Body of pancreas (tissue), 4 donors: ENCODE data around the gene GART.

Experiments
- POLR2A ChIP-seq, 3 donors: fragments of 450-650 bp; IDR thresholded peaks; one replicate each; pipeline ENCODE4 v1.6.1; 2016; ENCODE audit warnings: antibody characterized with exemption in 3 of 3, mild to moderate bottlenecking in 2 of 3
- TF ChIP-seq, protein P1 (sequence below), 7 experiments: fragments of 450-650 bp in 4 of 7; fragments of 200-600 bp in 3 of 7; sonication (generic) in 3 of 7; IDR thresholded peaks; one replicate each; pipeline ENCODE4 v1.5.1; 2016 to 2019; ENCODE audit warnings: antibody characterized with exemption in 7 of 7

DNA sequence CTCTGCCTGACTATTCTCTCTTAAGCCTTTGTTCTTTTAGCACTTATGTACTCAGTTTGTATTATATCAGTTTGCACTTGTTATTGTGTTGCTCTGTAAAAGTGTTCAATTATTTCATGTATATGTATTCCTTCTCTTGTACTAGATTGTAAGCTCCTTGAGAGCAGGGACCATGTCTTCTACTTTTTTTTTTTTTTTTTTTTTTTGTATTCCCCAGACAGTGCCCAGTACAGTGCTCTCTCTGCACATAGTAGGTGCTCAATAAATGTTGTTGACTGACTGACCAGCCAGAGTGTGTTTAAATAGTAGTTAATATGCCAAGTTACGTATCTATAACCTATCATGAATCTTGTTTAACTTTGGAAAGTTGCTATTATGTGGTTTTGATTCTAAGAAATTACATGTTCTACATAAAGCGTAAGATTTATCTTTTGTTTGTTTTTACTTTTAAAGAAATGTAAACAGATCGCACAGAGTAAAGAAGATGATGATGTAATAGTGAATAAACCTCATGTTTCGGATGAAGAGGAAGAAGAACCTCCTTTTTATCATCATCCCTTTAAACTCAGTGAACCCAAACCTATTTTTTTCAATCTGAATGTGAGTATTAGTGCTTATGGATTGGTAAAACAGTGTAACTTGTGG, 17.0 kb upstream of the GART start:
- TF ChIP-seq, protein P1, sequence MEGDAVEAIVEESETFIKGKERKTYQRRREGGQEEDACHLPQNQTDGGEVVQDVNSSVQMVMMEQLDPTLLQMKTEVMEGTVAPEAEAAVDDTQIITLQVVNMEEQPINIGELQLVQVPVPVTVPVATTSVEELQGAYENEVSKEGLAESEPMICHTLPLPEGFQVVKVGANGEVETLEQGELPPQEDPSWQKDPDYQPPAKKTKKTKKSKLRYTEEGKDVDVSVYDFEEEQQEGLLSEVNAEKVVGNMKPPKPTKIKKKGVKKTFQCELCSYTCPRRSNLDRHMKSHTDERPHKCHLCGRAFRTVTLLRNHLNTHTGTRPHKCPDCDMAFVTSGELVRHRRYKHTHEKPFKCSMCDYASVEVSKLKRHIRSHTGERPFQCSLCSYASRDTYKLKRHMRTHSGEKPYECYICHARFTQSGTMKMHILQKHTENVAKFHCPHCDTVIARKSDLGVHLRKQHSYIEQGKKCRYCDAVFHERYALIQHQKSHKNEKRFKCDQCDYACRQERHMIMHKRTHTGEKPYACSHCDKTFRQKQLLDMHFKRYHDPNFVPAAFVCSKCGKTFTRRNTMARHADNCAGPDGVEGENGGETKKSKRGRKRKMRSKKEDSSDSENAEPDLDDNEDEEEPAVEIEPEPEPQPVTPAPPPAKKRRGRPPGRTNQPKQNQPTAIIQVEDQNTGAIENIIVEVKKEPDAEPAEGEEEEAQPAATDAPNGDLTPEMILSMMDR (IDR thresholded peaks at IDR 0.05): no peak
- no peak for TF ChIP-seq POLR2A (IDR thresholded peaks at IDR 0.05)
